ENCODE measurements around the gene UACA.

DNA sequence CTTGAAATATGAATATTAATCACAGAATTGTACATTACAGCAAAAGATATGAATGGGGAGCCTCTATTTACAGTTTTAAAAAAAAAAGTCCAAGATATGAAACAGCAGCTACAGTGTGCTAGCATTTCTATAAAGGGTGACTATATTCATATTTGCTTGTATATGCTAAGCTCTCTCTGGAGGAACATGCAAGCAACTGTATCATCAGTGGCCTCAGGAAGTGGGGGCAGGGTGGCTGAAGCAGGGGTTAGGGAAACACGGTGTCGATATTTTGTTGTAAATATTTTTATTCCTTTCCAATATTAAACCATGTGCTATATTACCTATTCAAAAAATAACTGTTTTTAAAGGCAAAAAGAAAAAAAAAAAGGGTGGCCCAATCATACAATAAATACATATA lies 2.3 kb downstream of the UACA start:
- TF ChIP-seq, protein P1, sequence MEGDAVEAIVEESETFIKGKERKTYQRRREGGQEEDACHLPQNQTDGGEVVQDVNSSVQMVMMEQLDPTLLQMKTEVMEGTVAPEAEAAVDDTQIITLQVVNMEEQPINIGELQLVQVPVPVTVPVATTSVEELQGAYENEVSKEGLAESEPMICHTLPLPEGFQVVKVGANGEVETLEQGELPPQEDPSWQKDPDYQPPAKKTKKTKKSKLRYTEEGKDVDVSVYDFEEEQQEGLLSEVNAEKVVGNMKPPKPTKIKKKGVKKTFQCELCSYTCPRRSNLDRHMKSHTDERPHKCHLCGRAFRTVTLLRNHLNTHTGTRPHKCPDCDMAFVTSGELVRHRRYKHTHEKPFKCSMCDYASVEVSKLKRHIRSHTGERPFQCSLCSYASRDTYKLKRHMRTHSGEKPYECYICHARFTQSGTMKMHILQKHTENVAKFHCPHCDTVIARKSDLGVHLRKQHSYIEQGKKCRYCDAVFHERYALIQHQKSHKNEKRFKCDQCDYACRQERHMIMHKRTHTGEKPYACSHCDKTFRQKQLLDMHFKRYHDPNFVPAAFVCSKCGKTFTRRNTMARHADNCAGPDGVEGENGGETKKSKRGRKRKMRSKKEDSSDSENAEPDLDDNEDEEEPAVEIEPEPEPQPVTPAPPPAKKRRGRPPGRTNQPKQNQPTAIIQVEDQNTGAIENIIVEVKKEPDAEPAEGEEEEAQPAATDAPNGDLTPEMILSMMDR (conservative IDR thresholded peaks at IDR 0.05; ENCODE audit: low read length): no peak
- no peak for TF ChIP-seq EZH2phosphoT487 (IDR thresholded peaks at IDR 0.05; ENCODE audit: borderline replicate concordance)
